ENCODE data around the gene UQCC5.

UQCC5 gene

GRCh38 chr3:52534281-52535183 is 1.9 kb upstream of the UQCC5 start:
- DNase-seq (ENCODE audit: low read depth in 2 of 2), result no peak

GRCh38 chr3:52535411-52536111 is 844 bp upstream of the UQCC5 start:
- no peak for DNase-seq (ENCODE audit: low read depth in 2 of 2)

GRCh38 chr3:52536112-52536368 is 365 bp upstream of the UQCC5 start:
- no peak for DNase-seq (ENCODE audit: low read depth in 2 of 2)

GRCh38 chr3:52537165-52537620 is 788 bp downstream of the UQCC5 start:
- no peak for DNase-seq (ENCODE audit: low read depth in 2 of 2)

GRCh38 chr3:52537726-52538421 is 1.5 kb downstream of the UQCC5 start:
- DNase-seq (ENCODE audit: low read depth in 2 of 2), result no peak

GRCh38 chr3:52539010-52539653 is 2.7 kb downstream of the UQCC5 start:
- no peak for DNase-seq (ENCODE audit: low read depth in 2 of 2)

GRCh38 chr3:52541050-52541449 is 4.6 kb downstream of the UQCC5 start:
- no peak for DNase-seq (ENCODE audit: low read depth in 2 of 2)

- no peak for DNase-seq (ENCODE audit: low read depth in 2 of 2)
Observed at GRCh38 chr3:52544937-52545336, 8.5 kb downstream of the UQCC5 start.

- DNase-seq (ENCODE audit: low read depth in 2 of 2), result no peak
Observed at GRCh38 chr3:52546111-52546901, 9.9 kb downstream of the UQCC5 start.

- DNase-seq (ENCODE audit: low read depth in 2 of 2), result no peak
Observed at GRCh38 chr3:52547143-52547542, 10.7 kb downstream of the UQCC5 start.

- DNase-seq (ENCODE audit: low read depth in 2 of 2), result no peak
Observed at GRCh38 chr3:52551118-52551517, 14.7 kb downstream of the UQCC5 start.

GRCh38 chr3:52552089-52552488 is 15.7 kb downstream of the UQCC5 start:
- no peak for DNase-seq (ENCODE audit: low read depth in 2 of 2)

GRCh38 chr3:52554026-52554755 is 17.8 kb downstream of the UQCC5 start:
- DNase-seq (ENCODE audit: low read depth in 2 of 2), result no peak

GRCh38 chr3:52555056-52555455 is 18.7 kb downstream of the UQCC5 start:
- DNase-seq (ENCODE audit: low read depth in 2 of 2), result no peak

GRCh38 chr3:52557011-52557960 is 20.9 kb downstream of the UQCC5 start:
- no peak for DNase-seq (ENCODE audit: low read depth in 2 of 2)

- DNase-seq (ENCODE audit: low read depth in 2 of 2), result no peak
Observed at GRCh38 chr3:52558436-52558835, 22.0 kb downstream of the UQCC5 start.

- no peak for DNase-seq (ENCODE audit: low read depth in 2 of 2)
Observed at GRCh38 chr3:52561028-52561747, 24.8 kb downstream of the UQCC5 start.

GRCh38 chr3:52563984-52564383 is 27.6 kb downstream of the UQCC5 start:
- DNase-seq (ENCODE audit: low read depth in 2 of 2), result no peak

GRCh38 chr3:52568069-52568468 is 31.7 kb downstream of the UQCC5 start:
- DNase-seq (ENCODE audit: low read depth in 2 of 2), result no peak
